CD4-positive, alpha-beta T cell treated with Interleukin-17A for 1 hour (primary cell): ENCODE measurements around the gene USP31.
A peak's percentile ranks its signal among the peaks of the same experiment; 100 is the strongest.
"Not testable (repeated sequence)": the region's sequence is repeated elsewhere in the genome, so short reads cannot be mapped to it uniquely, and the experiment has no call there.

Experiments
- DNase-seq: peaks from one replicate; pipeline ENCODE4 v3.0.0-alpha.2; 2020

USP31 gene

DNA sequence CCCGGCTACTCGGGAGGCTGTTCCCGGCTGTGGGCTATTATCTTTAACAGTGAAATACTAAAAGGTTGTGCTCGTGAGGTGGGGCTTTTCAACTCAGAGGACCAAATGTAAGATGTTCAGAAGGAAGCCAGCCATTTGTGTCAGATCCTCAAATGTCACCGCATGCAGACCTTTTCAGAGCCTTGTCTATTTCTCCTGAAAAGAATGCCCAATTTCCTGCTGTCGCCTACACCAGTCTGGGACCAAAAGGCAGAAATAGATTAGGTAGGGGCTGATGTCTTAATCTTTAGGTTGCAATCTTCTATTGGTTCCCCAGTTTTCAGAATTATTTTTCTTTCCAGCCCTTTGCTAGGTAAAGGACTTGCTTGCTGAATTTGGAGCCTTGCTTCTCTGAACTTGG lies 8.9 kb upstream of the USP31 start:
- DNase-seq: no peak

DNA sequence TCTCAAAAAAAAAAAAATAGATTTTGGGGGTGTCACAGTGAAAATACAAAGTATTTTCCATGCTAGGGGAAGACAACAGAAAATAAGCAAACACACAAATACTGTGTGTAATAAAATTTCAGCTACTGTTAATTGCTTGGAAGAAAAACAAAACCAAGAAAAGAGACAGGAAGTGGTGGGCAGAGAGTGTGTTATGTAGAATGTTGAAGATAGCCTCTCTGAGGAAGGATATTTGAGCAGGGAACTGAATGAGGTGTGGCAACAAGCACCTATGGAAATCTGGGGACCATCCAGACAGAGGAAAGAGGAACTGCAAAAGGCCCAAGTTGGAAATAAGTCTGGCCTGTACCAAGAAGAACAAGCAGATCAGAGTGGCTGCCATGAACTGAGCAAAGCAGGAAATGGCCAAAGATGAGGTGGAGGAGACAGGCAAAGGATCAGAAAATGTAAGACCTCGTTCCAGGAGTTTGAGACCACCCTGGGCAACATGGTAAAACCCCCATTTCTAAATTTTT lies 7.8 kb upstream of the USP31 start:
- no peak for DNase-seq

DNA sequence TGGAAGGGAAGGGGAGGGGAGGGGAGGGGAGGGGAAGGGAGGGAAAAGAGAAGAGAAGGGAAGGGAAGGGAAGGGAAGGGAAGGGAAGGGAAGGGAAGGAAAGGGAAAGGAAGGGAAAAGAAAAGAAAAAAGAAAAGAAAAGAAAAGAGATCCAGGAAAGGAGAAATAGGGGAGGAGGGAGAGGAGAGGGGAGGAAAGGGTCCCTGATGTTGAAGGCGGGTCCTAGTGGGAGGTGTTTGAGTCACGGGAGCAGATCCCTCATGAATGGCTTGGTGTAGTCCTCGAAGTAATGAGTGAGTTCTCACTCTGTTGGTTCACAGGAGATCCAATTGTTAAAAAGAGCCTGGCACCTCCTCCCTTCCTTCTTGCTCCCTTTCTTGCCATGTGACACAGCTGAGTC lies 6.9 kb upstream of the USP31 start:
- DNase-seq: no peak

DNA sequence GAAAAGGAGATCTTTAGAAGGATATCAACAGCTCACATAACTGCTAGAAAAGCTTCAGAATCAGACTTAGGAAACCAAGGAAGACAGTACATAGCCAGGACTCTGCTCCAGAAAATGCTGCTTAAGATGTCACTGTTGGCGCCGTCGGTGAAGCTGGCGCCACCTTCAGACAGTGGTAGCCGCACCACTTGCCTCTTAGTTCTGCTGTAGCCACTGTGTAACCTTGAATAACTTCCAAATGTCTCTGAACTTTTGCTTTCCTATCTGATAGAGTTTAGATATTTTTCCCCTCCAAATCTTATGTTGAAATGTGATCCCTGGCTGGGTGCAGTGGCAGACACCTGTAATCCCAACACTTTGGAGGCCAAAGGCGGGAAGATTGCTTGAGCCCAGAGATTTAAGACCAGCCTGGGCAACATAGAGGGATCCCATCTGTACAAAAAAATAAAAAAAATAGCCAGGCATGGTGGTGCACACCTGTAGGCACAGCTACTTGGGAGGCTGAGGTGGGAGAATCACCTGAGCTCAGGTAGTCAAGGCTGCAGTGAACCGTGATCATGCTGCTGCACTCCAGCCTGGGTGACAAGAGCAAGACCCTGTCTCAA lies 6.3 kb upstream of the USP31 start:
- no peak for DNase-seq

DNA sequence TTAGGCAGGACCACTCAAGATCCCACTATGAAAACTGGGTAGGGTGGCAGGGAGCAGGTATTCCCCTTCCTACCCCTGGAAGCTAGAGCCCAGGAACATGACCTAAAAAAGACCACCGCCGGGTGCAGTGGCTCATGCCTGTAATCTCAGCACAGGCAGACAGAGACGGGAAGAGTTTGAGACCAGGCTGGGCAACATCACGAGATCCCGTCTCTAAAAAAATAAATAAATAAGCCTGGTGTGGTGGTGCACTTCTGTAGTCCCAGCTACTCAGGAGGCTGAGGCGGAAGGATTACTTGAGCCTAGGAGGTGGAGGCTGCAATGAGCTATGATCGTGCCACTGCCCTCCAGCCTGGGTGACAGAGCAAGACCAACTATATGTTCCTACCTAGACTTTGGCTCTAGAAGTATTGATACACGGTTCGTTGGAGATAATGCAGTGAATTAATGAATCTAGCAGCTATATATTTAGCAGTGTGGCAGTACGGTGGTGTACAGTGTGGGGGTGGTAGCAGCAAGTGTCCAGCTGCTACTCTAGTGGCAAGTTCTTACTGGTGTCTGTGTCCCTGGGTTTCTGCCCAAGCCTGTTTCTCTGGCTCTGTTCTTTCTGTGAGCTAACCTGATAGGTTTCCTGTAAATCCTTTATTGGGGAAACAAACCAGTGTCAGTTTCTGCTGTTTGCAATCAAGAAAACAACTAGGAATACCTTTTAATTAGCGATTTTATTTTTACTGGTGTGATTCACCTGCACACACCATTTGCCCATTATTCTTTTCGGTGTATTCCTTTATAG lies 3.3 kb upstream of the USP31 start:
- DNase-seq: no peak

DNA sequence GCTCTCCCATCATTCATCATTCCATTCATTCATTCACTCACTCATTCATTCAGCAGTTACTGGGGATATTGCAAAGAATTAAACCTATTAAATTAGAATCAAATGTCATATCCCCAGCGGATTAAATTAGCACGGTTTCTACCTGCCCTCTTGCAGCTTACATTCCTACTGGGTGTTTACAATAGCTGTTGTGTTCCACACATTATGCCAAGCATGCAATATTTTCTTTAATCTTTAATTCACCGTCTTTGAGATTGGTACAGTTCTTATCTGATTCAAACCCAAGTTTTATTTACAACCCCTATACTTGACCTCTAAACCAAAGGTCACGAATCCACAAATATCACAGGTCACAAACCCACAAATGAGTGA lies 727 bp upstream of the USP31 start:
- no peak for DNase-seq

DNA sequence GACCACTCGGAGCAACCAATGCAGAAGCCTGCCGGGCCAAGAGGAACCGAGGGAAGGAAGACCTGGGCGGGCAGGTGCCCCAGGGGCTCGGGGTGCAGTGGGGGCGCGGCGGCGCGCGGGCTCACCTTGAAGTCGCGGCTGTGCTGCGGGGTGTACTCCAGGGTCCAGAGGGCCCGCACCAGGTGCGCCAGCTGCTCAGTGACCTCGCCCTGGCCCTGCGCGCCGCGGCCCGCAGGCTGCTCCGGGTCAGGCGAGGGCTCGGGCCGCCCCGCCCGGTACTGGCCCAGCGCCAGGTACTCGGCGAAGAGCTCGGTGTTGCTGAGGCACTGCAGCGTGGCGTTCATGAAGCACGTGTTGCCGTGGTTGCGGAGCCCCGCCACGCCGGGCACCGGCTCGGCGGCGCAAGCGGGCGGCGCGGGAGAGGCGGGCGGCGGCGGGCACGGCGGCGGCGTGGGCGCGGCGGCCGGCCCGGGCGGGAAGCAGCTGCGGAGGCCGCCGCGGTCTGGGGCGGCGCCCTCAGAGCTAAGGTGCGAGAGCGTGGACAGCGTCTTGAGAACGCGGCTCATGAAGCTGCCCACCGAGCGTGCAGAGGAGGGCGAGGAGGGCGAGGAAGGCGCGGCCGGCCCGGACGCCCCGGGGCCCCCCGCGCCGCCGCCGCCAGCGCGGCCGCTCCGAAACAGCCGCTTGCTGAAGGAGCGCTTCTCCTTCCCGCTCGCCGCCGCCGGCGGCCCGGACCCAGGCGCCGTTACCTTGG lies 562 bp downstream of the USP31 start:
- peak; percentile 55 for DNase-seq

DNA sequence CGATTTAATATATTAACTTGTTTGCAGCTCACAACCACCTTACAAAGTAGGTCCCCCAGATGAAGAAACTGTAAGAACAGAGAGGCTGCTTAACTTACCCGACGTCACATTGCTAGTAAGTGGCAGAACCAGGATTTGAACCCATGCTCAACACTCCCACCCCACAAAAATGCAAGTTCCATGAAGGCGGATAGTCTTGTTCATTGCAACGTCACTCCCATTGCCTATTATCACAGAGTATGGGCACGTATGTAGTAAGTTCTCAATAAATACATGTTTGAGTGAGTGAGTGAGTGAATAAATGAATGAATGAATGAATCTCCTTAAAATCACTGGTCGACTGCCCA lies 1.1 kb downstream of the USP31 start:
- no peak for DNase-seq

DNA sequence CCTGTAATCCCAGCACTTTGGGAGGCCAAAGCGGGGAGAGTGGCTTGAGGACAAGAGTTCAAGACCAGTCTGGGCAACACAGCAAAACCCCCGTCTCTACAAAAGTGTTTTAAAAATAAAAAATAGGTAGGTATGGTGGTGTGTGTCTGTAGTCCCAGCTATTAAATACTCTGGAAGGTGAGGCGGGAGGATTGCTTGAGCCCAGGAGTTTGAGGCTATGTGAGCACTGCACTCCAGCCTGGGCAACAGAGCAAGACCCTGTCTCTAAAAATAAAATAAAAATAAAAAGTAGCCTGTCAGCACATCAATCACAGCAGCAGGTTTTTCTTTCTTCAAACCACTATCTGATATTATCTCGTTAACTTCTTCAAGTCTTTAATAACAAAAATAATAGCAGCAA lies 1.6 kb downstream of the USP31 start:
- DNase-seq: no peak

DNA sequence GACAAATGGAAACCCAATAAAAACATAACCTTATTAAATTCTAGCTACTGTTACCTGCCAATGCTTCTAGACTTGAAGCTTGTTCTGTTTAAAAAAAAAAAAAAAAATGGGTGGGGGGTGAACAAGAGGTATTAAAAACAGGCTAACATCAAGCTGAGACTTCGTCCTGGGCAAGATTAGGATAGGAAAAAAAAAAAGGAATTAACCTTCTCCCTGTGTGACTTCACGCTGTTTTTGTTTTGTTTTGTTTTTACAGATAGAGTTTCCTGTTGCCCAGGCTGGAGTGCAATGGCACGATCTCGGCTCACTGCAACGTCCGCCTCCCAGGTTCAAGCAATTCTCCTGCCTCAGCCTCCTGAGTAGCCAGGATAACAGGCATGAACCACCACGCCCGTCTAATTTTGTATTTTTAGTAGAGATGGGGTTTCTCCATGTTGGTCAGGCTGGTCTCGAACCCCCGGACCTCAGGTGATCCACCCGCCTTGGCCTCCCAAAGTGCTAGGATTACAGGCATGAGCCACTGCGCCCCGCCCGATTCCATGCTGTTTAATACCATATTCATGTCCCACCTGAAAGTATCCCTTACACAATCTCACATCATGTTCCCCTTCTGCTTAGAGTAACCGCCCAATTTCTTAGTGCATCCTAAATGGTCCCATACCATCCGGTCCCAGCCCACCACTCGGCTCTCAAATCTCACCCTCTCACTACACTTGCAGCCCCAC lies 2.2 kb downstream of the USP31 start:
- no peak for DNase-seq

DNA sequence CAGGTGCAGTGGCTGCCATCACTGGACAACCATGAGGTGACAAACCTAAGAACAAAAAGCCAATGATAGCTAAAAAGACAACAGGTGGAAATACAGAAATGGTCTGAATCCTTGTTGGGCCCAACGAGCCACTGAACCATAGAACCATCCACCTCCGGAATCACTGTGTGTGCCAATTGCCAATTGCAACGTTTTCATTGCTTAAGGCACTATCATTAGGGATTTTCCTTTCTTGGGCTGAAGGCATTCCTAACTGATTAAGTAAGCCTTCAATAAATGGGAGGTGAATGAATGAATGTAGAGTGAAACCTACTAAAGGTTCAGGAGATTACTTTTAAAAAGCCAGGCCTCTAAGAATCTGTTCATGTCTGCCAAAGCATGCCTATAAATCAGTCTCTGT lies 3.6 kb downstream of the USP31 start:
- no peak for DNase-seq

DNA sequence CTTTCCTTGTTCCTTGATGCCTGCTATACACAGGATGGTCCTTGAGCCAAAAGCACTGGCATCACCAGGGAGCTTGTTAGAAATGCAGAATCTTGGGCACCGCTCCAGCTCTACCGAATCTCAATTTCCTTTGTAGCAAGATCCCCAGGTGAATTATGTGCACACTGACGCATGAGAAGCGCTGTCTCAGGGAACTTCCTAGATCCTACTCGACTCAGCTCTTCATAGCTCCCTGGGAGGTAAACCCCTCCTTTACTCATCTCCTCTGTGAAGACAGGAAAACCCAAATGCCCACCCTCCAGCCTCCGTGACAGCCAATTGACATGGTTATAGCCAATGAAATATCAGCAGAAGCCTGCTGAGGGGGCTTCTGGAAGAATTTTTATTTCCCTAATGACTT lies 4.1 kb downstream of the USP31 start:
- DNase-seq: no peak

DNA sequence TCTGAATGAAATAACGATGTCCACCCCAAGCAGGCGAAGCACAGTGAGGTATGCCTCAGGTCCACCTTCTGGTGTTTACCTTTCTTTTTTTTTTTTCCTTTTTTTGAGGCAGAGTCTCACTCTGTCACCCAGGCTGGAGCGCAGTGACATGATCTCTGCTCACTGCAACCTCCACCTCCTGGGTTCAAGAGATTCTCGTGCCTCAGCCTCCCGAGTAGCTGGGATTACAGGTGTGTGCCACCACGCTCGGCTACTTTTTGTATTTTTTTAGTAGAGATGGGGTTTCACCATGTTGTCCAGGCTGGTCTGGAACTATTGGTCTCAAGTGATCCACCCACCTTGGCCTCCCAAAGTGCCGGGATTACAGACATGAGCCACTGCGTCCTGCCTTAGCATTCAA lies 4.9 kb downstream of the USP31 start:
- DNase-seq: not testable (repeated sequence)

DNA sequence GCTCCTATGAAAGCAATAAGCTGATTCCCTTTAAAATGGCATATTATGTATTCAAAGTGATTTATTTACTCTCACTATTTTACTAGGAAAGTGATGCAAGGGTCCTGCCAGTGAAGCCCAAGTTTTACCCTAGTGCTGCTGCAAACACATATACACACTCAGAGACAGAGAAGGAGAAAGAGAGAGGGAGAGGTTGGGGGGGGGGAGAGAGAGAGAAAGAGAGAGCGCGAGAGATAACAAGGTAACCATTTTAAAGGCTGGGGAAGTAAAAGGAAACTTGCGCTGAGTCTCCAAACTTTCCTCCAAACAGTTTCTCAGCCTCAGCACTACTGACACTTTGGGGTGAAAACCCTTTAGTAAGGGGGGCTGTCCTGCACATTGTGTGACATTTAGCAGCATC lies 5.9 kb downstream of the USP31 start:
- no peak for DNase-seq

DNA sequence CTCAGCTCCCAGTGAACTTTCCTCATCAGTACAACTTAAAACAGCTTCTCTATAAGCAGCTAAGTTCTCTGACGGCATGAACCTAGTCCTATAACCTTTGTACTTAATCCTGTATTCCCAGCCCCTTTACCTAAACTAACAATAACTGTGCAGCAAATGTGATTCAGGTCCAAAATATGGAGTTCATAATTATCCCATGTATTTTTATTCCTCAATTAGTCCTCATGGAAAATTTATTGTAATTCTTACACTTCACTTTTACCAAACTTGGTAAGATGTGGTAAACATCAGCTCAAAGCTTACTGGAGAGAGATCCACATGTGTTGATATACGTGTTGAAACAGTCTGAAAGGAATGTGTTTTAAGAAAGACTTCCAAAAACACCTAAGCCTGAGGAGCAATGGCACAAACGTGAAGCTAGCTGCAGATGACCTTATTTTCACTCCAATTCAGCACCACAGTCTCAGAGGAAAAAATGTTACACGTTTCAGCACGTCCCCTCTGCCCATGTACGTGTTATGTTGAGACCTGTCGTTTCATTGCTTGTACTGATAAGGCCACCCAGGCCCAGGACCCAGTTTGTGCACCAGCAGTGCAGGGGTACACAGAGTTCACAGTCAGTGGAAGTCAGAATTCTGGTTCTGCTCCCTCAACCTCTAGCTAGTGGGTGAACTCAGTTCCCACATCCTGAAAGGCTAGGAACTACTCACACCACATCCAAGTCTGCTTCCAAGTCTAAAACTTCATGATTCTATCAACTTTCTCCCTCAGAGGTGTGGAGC lies 7.1 kb downstream of the USP31 start:
- DNase-seq: no peak

DNA sequence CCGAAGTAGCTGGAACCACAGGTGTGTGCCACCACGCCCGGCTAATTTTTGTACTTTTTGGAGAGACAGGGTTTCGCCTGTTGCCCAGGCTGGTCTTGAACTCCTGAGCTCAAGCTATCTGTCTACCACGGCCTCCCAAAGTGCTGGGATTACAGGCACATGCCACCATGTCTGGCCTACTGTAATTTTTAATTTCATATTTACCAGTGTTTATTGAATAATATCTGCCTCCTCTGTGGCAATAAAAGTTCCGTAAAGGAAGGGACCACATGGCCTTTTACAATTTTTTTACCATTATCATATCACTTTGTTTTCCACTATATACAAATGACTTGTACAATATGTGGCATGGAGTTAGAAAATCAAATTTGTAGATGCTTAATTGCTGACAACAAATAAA lies 7.8 kb downstream of the USP31 start:
- DNase-seq: no peak

DNA sequence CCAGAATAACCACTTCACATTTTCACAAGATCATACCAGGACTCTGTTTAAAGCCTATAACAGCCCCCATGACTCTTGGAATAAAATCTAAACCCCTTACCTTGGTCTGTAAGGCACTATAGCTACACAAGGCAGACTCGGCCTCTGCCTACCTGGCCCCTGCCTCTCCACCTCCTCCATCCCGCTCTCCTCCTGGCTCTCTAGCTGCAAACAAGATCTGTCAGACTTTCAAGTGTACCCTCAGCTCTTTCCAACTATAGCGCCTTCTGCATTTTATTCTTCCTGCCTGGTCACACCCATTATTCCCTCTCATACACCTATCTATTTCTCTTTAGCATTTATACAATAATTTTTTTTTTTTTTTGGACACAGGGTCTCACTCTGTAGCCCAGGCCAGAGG lies 8.2 kb downstream of the USP31 start:
- DNase-seq: no peak

DNA sequence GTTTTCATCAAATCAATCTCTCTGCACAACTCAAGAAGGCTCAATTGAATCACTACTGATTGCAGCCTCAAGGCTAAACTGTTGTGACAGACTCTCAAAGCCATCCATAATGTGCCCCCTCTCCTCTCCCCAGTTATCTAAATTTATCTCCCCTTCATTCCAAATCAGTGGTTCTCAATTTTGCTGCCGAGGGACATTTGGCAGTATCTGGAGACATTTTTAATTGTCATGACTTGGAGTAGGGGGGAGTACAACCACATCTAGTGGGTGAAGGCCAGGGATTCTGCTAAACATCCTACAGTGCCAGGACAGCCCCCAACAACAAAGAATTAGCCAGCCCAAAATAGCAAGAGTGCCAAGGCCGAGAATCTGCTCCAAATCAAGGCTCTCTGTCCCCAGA lies 9.1 kb downstream of the USP31 start:
- DNase-seq: no peak

DNA sequence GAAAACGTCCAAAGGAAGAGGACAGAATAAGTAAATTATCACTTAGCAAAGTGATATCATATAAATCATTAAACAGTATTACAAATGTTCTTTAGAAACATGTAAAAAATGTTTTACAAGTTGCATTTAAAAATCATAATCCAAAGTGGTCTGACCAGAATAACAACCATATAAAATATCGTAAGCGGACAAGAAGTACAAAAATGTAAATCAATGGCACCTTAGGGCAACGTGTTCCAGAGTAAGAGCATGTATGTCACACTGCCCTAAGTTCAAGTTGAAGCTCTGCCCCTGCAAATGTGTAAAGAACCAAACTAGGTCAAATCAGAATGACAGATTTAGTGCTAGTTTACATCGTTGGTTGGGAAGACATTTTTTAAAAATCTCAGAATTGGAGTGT lies 11.4 kb downstream of the USP31 start:
- DNase-seq: no peak

DNA sequence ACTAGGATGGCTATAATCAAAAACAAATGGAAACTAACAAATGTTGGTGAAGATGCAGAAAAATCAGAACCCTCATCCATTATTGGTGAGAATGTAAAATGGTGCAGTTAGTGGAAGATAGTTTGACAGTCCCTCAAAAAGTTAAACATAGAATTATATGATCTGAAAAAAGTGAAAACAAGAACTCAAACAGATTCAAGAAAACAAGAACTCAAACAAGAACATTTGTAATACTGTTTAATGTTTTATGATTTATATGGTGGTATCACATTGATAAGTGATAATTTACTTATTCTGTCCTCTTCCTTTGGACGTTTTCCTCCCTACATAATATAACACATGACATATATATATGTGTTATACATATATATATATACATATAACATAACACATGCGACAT lies 12.0 kb downstream of the USP31 start:
- DNase-seq: no peak

DNA sequence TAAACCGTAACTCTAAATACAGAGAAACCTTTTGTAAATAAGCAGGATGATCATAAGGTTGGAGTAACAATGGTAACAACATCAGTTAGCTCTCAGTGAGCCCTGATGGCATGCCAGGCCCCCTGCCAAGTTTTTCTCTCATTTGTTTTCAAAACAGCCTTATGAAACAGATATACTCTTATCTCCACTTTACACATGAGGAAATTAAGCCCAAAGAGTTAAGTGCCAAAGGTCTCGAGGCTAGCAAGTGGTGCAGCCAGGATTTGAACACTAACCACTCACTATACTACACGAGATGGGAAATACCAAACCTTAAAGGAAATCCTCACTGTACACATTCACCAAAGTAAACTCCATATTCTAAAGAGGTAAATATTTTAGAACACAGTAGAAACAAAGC lies 15.0 kb downstream of the USP31 start:
- no peak for DNase-seq

DNA sequence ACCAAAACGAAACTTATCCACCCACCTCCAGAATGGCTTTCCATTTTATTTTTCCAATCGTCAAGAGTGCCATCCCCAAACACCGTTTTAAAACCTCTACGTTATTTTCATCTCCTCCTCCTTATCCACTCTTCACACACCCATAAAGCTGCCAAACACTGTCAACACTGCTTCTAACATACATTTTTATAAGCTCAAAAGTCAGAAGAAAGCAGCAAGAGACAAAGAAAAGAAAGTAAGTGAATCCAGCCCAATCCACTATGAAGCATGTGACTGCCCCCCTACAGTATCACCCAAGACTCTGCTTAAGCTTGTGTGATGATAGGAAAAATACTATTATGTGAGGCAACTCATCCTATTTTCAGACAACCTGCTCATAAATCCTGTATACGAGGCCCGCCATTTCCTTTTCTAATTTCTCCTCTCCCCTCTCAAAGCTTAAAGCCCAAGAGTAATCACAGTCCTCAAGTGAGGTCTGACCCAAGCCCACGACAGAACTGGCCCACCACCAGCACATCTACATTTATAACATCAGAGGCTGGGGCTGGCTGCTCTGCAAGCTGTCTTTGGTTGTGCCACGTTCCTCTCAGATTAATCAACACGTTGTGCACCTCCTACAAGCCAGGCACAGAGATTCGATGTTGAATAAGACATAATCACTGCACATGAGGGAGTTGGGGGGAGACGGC lies 16.3 kb downstream of the USP31 start:
- no peak for DNase-seq
